Cortex of kidney (tissue), 1 donor: ENCODE measurements around the gene EBLN2.

Source experiments
- DNase-seq: peaks from one replicate; lab custom pipeline; 2025; lab: John Stamatoyannopoulos, UW

The EBLN2 gene

DNA sequence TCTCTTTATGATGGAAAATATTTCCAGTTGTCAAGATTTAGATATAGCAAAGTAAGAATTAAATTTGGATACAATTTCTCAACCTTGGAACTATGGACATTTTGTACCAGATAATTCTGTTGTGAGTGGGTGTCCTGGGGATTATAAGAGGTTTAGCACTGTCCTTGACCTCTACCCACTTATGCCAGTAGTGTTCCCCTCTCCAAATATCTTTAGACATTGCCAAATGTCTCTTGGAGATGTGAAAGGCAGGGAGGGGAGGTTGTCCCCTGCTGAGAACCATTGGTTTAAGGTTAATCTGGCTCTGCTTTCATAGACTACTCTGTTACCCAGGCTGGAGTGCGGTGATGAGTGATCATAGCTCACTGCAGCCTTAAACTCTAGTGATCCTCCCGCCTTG, at the start of gene EBLN2:
Gene EBLN2, plus strand, starts transcription at position 244 of the 400 bp plus-strand sequence. CDS start 423 bp downstream, outside the sequence.
- DNase-seq = no peak

DNA sequence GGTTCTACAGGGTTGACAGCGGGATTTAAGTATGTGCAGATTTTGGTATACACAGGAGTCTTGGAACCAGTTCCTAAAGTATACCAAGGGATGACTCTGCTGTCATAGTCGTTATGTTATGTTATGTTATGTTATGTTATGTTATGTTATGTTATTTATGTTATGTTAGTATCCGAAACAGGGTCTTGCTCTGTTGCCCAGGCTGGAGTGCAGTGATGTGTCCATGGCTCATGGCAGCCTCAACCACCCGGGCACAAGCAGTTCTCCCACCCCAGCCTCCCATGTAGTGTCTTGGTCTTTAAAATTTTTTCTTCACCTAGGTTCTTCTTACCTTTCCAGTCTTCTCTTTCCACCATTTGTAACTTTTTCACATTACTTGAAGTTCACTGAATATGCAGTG, 43.2 kb upstream of the EBLN2 start:
- no peak for DNase-seq

DNA sequence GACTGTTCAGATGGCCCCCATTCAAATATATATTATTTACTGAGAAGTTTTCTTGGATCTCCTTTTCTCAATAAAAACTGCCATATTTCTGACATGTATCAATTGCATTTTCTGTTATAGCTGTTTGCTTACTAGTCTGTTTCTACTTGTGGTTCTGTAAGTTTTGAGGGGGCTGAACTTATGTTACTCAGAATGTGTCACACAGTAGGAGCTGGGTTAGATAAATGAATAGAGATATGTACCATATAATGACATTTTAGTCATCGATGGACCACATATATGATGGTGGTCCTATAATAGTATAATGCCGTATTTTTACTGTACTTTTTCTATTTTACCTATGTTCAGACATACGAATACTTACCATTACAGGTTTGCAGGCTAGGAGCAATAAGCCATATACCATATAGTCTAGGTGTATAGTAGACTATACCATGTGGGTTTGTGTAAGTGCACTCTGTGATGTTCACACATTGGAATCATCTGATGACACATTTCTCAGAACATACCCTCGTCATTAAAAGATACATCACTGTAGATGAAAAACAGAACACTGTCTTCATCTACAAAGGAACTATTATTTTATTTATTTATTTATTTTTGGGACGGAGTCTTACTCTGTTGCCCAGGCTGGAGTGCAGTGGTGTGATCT, 42.5 kb upstream of the EBLN2 start:
- no peak for DNase-seq

DNA sequence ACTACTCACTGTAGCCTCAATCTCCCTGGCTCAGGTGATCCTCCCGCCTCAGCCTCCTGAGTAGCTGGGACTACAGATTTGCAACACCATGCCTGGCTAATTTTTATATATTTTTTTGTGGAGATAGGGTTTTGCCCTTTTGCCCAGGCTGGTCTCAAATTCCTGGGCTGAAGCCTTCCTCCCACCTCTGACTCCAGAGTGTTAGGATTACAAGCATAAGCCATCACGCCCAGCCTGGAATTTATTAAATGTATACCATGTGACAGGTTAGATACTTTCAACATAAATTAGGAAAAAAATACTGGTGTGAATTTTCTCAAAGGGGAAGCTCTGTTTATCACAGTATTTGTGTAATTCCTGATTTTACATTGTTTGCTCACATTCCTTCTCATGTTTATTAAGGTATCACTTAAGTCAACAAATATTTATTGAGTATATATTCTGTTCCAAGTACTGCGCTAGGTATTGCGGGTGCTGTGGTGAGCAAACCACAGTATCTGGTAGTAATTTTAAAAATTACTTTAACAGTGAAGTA, 40.1 kb upstream of the EBLN2 start:
- no peak for DNase-seq

DNA sequence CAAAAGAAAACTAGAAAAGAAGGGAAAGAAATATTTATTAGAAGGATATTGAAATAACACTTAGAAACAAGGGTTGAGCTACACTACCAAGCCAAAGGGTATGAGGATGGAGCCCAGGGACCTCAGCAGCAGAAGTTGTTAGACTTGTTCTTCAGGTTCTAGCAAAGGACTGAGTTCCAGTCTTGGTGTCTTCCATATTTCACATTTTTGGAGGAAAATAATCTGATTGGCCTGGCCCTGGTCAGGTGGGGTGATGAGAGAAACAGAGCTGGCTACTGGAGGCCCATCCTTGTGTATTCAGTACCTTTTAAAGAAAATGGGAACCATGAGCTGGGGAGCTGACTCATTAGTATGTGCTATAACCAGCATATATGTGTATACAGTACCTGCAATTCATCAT, 36.6 kb upstream of the EBLN2 start:
- DNase-seq = no peak

DNA sequence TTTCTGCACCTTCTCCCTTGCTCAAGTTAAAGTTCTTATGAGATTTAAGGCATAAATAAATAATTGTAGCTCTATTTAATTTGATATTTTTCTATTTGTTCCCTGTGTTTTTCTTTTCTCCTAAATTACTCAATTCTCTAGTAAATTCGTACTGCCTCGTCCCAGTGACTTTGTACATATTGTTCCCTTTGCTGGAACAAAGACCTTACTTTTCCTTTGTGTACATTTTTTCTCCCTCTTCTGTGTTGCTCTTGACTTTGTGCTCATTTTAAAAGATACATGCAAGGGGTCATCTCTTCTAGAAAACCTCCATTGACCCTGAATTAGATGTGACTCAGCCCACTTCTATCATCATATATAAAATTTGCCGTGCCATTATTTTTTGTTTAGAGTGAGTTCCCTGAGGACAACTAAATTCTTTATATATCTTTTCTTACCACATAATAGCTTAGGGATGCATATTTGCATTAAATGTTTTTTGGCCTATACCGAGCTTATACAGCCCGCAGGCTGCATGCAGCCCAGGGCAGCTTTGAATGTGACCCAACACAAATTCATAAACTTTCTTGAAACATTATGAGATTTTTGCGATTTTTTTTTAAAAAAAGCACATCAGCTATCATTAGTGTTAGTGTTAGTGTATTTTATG, 35.2 kb upstream of the EBLN2 start:
- DNase-seq = no peak

DNA sequence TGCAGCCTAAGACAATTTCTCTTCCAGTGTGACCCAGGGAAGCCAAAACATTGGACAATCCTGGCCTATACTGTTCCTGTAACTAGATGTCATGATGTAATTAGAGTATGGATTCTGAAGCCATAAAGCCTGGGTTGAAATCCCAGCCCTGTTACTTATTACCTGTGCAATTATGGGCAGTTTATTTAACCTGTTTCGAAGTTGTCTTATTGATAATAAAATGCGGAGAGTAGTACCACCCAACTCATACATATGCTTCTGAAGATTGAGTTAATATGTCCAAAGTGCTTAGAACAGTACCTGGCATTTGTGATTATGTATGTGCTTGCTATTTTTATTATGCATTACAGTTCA, 34.7 kb upstream of the EBLN2 start:
- no peak for DNase-seq

DNA sequence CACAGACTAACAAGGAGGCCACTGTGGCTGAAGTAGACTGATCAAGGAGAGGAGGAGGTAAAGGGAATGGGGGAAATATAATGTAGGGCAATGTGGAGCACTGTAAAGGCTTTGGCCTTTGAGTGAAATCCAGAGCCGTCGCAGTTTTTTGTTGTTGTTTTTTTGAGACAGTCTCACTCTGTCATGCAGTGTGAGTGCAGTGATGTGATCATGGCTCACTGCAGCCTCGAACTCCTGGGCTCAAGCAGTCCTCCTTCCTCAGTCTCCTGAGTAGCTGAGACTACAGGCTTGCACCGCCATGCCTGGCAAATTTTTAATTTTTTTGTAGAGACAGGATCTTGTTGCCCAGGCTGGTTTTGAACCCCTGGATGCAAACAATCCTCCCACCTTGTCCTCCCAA, 32.7 kb upstream of the EBLN2 start:
- DNase-seq = no peak

DNA sequence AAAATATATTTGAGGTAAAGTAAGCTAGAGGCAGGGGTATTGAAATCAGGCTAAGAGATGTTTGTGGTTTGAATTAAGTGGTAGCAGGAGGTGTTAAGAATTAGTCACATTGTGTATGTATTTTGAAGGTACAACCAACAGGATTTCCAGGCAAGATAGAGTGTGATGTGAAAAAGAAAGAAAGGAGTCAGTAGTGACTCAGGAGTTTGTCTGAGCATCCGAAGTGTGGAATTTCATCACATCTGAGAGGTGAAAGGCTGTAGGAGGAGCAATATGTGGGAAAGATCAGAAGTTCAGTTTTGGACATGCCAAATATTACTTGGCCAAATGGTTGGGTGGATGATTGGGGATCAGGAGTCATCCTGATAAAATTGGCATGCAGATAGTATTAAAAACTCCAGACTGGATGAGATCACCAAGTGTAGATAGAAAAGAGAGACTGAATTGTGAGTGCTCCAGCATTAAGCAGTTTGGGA, 32.1 kb upstream of the EBLN2 start:
- DNase-seq = no peak

DNA sequence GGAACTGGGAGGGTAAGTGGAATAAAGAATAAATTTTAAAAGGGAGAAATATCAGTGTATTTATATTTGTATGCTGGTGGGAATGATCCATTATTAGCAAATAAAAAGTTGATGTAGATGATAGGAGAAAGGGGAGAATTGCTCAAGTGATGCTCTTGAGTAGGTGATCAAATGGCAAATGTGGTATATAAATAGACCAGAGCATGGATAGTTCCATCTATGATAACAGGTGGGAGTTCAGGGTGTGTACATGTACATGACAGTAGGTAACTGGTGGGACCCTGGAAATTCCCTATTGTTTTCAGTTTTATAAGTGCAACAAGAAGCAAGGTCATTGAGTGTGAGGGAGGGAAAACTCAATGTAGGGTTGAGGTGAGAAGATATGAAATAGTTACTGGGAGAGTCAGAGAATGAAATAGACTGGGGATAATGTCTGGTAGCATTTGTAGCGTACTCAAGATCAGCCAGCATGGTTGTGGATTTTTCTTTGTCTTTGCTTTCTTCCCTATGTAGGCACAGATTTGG, 31.3 kb upstream of the EBLN2 start:
- no peak for DNase-seq

DNA sequence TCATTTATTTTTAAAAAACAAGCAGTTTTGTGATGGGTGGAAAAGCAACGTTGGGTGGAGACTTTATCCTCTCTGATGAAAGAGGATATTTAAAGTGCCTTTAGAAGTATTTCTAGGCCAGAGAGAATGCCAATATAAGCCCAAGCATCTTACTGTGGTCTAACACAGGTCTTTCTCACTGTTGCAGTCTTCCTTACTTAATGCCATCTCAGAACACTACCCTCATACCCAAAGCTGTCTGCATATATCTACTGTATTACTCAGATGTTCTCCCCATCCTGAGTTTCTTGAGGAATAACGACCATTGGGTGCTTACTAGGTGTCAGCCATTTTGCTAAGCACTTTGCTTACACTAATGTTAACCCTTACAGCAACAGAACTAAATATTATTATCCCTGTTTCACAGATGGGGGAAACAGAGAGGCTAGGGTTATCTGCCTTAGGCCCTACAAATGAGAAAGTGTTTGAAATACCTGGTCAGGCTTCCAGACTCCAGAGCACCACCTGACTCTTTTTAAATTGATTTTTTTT, 29.8 kb upstream of the EBLN2 start:
- DNase-seq = no peak

DNA sequence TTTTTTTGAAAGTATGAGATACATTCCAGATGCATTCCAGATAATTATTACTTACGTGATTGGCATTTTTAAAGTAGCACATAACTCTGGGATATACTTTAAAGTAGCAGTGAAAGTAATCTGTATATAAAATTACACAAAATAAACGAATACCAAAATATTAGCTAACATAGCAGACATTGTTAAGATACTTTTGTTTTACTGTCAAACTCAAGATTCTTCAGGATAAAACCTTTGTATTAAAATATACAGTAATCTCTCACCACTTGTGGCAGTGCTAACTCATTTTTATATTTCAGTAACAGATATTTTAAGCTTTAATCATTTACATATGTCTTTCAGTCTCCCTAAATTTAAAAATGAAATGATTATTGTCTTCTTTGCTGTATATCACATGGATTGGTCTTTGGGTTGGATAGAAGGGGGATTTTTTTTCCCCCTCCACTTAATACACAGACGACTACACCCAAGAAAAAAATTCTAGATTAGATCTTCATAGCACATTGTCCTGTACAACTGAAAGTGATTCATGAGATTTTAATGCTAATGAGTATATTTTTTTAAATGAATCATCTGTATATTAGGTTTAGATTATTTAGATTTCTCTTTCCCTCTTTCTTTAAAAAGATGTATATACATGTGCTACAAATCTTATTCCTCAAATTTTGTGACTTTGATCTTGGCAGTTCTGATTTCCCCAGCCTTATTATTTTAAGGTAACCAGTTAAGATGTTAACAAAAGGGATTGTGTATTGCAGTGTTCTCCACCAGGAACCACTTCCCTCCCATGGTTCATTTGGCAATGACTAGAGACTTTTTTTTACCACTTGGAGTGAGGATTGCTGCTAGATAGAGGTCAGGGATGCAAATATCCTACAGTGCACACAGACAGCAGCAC, 24.5 kb upstream of the EBLN2 start:
- no peak for DNase-seq

DNA sequence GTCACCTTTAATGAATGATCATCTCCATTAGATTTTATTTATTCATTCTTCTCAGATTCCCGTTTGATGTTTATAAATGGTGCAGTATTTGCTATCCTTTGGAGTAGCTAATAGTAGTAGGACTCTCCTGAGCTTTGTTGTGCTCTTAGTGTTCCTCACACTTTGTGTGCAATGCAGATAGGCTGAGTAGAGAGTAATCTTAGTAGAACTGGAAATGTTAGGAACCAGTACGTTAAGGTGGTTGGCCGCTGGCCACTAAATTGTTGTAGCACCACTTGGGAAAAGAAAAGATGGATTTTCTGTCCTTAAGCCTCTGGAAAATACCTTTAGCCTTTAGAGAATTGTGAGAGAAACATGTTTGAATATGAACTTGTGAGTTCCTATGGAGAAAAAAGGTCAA, 19.9 kb upstream of the EBLN2 start:
- no peak for DNase-seq

DNA sequence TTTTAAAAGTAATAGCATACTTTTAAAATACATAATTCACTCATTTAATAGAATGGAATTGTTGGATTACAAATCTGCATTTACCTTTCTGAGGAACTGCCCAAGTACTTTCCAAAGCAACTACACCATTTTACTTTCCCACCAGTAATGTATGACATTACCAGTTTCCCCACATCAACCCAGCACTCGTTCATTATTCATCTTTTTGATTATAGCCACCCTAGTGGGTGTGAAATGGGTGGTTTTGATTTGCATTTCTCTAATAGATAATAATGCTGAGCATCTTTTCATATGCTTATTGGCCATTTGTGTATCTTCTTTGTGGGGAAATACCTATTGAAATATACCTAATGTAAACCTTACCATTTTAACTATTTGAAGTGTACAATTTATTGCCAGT, 18.0 kb upstream of the EBLN2 start:
- DNase-seq = no peak

DNA sequence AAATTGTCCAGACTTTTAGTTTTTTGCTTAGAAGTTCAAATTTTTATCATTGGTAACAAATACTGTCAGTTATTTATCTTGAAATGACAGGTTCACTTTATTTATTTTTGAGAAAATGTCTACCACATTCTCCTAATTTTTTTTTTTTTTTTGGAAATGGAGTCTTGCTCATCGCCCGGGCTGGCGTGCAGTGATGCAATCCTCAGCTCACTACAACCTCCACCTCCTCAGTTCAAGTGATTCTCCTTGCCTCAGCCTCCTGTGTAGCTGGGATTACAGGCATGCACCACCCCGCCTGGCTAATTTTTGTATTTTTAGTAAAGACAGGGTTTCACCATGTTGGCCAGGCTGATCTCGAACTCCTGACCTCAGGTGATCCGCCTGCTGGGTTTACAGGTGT, 16.1 kb upstream of the EBLN2 start:
- no peak for DNase-seq

DNA sequence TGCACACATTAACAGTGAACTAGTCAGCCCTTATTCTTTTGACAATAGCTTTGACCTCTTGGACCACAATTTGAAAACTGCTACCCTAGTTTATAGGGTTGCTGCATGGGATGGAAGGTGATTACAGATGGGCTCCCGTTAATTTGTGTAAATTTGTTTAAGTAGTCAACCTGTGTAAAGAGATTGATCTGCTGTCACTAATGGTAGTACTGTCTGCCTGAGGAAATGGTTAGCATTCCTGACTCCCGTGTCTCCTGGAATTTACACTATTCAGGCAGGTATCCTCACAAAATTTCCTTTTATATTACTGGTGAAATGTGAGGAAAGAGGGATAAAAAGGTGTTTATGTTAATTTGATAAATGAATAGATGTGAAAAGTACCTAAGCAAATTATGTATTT, 15.3 kb upstream of the EBLN2 start:
- no peak for DNase-seq

DNA sequence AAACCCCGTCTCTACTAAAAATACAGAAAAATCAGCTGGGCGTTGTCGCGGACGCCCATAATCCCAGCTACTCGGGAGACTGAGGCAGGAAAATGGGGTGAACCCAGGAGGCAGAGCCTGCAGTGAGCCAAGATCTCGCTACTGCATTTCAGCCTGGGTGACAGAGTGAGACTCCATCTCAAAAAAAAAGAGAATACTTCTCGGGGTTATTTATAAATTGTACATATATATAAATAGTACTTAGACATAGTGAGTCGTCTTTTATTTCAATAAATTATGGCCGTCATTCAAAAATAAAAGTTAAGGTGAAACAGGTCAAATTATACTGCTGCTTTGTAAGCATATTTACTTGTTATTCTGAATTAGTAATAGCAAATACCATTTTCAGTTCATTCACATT, 12.1 kb upstream of the EBLN2 start:
- DNase-seq = no peak

DNA sequence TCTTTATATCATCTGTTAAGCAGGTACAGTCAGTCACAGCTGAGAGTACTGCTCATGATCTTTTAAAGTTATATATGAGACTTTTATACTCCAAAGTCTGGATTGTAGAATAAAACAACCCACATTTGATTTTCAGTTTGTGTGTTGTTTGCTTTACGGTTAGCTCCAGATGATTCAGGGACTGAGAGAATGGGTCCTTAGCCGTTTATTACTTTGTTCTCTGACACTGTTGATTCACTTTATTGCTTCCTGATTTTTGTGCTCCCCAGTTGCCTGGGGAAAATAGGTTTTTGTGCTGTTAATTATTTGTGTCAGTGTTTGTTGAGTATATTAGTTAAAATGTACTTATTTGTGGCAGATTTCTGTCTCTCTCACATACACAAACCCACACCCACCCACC, 8.6 kb upstream of the EBLN2 start:
- DNase-seq = no peak

DNA sequence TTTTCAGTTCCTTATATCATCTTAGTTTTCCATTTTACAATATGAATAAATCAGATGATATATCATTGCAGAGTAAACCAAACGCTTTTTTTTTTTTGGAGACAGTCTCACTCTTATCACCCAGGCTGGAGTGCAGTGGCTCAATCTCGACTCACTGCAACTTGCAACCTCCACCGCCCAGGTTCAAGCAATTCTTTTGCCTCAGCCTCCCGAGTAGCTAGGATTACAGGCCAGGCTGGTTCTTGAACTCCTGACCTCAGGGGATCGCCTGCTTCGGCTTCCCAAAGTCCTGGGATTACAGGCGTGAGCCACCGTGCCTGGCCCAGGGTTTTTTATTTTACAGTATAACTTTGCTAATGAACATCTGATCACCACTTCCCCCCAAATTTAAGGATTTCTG, 5.9 kb upstream of the EBLN2 start:
- DNase-seq = no peak

DNA sequence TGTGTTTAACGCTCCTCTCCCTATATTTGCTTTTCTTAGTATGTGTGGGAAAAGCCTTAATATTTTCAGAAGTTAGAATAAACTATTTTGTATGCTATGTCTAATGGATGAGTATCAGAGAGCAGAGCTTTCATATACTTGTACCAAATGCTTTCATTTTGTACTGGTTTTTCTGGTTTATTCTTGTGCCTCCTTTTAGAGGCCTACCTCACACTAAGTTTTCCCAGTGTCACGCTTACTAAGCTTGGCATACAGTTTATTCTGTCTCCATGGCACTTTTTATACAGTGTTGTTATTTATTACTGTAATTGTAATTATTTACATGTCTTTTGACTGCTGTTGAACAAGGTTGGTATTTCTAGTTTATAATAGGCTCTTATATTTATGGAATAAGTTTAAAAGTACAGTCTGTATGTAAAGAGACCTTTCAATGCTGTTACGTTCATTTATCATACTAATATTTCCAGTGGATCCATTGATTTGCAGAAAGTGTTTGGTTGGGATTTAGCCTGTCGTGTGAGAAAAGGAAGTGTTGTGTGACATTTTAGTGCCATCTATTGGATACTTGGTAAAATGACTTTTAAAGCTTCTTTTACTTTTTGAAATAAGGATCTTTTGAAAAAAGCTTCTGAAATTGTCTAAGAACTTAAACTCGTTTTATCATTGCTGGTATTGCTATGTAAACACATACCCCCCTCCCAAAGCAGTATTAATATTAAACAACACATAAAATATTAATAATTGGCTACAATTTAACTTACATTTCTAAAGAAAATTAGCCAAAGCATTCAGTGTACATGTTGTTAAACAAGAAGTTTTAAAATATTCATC, 5.2 kb upstream of the EBLN2 start:
- DNase-seq = no peak

DNA sequence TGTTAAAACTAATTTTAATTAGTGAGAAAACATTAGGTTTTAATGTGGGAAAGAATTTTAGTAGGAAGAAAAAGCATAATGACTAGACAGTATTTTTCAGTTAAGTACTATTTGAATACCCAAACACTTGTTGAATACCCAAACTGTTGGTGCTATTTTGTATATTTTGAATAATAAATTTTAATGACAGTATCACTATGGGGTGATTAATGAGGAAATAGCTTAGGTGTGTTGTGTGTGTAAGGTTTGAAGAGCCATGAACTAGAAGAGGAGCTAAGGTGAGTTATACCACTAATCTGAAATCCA, 4.7 kb upstream of the EBLN2 start:
- no peak for DNase-seq

DNA sequence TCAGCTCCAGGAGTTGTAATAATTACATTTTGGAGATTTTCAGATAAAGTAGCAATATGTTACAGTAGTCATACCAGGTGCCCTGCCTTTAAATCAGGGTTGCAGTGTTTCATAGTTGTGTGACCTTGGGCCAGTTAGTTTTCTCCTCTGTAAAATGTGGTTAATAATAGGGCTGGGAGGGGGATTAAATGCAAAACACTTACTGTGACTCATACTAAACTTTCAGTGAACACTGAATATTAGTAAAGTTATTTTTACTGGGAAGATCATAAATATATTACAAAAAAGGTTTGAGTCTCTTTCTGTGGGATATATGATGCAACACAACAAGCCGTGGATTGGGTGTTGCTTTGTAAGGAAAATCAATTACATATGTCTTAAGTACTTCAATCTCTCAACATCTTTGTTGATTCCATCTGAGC, 1.1 kb upstream of the EBLN2 start:
- DNase-seq = no peak
